DOHH2 (cell line): ENCODE data around the gene INO80D.

Experiments used
- EZH2phosphoT487 ChIP-seq: fragments of 200-600 bp; sonication (generic); IDR thresholded peaks from 2 replicates; pipeline ENCODE4 v1.6.1; 2017; ENCODE audit warnings: borderline replicate concordance, mild to moderate bottlenecking, antibody characterized with exemption, low read length, moderate library complexity, mixed read lengths
- TF ChIP-seq, protein P1 (sequence below): fragments of 200-600 bp; sonication (generic); IDR thresholded peaks from one replicate; pipeline ENCODE4 v1.5.1; 2014; ENCODE audit warnings: antibody characterized with exemption, mild to moderate bottlenecking, low read depth, low read length; ENCODE audit not compliant: poor library complexity, severe bottlenecking

DNA sequence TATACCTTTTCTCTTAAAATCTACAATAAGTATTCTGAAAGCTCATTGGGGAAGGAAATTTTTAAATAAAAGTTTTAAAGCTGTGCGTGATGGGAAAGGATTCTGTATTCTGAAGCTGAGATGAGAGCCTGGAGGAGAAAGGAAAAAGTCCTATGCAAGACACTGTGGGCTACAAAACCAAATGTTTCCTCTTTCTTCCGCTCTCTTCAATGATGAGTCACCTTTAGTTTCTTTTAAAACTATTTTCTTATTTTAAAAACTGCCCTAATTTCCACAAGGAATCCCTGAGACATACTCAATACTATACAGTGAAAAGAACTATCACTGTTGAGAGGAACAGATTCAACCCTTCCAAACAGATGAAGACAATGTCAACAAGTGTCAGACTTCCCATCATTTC is 87.4 kb downstream of the INO80D start:
- TF ChIP-seq, protein P1, sequence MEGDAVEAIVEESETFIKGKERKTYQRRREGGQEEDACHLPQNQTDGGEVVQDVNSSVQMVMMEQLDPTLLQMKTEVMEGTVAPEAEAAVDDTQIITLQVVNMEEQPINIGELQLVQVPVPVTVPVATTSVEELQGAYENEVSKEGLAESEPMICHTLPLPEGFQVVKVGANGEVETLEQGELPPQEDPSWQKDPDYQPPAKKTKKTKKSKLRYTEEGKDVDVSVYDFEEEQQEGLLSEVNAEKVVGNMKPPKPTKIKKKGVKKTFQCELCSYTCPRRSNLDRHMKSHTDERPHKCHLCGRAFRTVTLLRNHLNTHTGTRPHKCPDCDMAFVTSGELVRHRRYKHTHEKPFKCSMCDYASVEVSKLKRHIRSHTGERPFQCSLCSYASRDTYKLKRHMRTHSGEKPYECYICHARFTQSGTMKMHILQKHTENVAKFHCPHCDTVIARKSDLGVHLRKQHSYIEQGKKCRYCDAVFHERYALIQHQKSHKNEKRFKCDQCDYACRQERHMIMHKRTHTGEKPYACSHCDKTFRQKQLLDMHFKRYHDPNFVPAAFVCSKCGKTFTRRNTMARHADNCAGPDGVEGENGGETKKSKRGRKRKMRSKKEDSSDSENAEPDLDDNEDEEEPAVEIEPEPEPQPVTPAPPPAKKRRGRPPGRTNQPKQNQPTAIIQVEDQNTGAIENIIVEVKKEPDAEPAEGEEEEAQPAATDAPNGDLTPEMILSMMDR: no peak
- TF ChIP-seq EZH2phosphoT487: no peak
